GM19193 (cell line): ENCODE data around the gene ZFHX2.

ENCODE experiments used
- POLR2A ChIP-seq: IDR thresholded peaks from 4 replicates; pipeline ENCODE4 v1.6.1; 2011; ENCODE audit not compliant: insufficient read depth, insufficient read length; ENCODE audit errors: extremely low read depth

ZFHX2 gene

GRCh38 chr14:23565626-23566025, 14.1 kb upstream of the ZFHX2 start:
- TF ChIP-seq POLR2A: no peak

- TF ChIP-seq POLR2A: no peak
Measured at GRCh38 chr14:23564876-23565275, 13.3 kb upstream of the ZFHX2 start.

GRCh38 chr14:23564181-23564812, 12.7 kb upstream of the ZFHX2 start:
- TF ChIP-seq POLR2A: peak; percentile 41

- TF ChIP-seq POLR2A: peak; percentile 7
Measured at GRCh38 chr14:23563473-23564180, 12.1 kb upstream of the ZFHX2 start.

GRCh38 chr14:23562822-23563472, 11.4 kb upstream of the ZFHX2 start:
- TF ChIP-seq POLR2A: peak; percentile 28

- TF ChIP-seq POLR2A: peak; percentile 35
Measured at GRCh38 chr14:23561873-23562821, 10.6 kb upstream of the ZFHX2 start.

GRCh38 chr14:23561259-23561658, 9.7 kb upstream of the ZFHX2 start:
- no peak for TF ChIP-seq POLR2A

- TF ChIP-seq POLR2A: no peak
Measured at GRCh38 chr14:23559926-23560520, 8.5 kb upstream of the ZFHX2 start.

- TF ChIP-seq POLR2A: no peak
Measured at GRCh38 chr14:23559010-23559925, 7.7 kb upstream of the ZFHX2 start.

GRCh38 chr14:23558346-23559009, 6.9 kb upstream of the ZFHX2 start:
- no peak for TF ChIP-seq POLR2A

- no peak for TF ChIP-seq POLR2A
Measured at GRCh38 chr14:23557946-23558345, 6.4 kb upstream of the ZFHX2 start.

GRCh38 chr14:23557521-23557920, 6.0 kb upstream of the ZFHX2 start:
- TF ChIP-seq POLR2A: no peak
